Activated CD4-positive, CD25-positive, alpha-beta regulatory T cell treated with anti-CD3 and anti-CD28 coated beads, Interleukin-2, amount 50 U/mL, for 24 hours (primary cell): ENCODE results near the gene KIRREL3.
"Not testable (repeated sequence)": the region's sequence is repeated elsewhere in the genome, so short reads cannot be mapped to it uniquely, and the experiment has no call there.

ENCODE experiments used
- ATAC-seq, 2 donors: fragments of 150-1000 bp; cut with Tn5 transposase; one replicate each; pipeline ENCODE4 v1.10.0; 2021; ENCODE audit warnings: mild to moderate bottlenecking in 1 of 2, moderate library complexity in 1 of 2

KIRREL3 gene

DNA sequence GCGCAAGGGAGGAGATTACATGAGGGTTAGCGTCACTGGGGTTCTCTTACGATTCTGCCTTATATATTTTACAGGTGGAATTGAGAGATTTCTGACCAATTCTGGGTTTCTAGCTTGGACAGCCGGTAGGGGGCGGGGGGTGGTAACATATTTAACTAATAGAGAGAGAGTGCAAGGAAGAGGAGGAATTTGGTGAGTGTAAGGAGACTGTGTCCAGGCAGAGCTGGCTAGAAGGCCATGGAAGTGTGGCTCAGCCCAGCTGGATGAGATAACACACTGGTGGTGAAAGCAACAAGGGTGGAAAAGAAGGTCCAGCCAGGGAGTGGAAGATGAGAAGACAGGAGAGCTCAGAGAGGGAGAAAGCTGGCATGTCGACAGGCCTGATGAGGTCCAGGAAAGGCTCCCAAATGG lies 588.6 kb downstream of the KIRREL3 start:
- no peak for ATAC-seq

DNA sequence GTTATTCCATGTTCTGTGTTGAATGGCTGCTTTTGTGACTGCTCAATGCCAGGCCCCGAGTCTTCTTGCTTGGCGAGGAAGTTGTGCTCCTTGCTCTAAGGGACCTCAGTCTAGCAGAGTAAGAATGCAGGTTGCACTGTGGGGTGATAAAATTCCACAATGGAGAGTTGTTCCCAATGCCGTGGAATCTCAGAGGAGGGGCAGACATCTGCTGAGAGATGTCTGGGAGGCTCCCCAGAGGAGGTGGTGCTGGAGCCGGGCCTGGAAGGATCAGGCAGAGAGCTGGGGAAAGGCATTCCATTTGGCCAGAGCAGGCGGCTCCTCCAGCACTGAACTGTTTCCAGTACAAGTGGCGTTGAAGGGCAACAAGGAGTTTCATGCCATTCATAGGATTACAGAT lies 589.9 kb downstream of the KIRREL3 start:
- ATAC-seq, result no peak

DNA sequence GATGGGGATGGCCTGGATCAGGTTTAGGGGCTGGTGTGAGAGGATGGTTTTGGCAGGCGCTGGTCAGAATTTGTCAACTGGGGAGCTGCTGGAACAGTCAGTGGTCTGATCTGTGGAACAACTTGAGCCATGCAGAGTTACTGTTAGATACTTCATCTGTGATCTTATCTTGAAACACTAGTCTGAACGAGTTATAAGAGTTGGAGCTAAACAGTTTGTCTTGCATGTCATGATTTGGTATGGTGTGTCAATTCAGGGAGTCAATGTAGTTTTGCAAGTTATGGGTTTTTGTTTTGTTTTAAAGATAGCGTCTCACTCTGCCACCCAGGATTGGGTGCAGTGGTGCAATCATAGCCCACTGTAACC lies 591.0 kb downstream of the KIRREL3 start:
- no peak for ATAC-seq

DNA sequence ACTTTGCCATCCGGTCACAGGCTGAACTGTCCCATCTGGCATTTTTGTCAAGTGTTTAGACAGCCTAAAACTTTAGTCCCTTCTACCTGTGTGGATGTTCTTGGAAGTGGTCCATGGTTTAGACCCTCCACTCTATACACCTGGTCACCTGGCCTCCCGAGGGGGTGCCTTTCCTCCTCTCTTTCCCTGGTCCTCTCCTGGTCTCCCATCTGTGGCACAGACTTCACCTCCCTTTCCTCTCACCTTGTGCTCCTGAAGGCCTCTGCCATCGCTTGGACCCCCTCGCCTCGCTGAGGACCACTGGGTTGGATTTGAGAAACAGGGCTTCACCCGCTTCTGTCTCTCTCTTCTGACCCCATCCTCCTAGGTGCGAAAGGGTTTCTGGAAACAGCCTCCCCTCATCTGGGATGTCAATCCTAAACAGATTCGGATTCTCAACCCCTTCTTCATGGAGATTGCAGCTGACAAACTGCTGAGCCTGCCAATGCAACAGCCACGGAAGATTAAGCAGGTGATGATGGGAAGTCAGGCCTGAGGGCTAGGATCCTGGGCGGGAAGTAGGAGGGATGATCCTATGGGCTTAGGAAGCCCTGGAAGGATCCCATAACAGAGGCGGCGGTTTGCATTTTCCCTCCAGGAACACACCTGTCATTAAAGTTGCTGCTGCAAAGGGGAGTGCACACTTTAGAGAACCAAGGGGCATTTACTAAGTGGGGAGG lies 591.5 kb downstream of the KIRREL3 start:
- ATAC-seq, result no peak

DNA sequence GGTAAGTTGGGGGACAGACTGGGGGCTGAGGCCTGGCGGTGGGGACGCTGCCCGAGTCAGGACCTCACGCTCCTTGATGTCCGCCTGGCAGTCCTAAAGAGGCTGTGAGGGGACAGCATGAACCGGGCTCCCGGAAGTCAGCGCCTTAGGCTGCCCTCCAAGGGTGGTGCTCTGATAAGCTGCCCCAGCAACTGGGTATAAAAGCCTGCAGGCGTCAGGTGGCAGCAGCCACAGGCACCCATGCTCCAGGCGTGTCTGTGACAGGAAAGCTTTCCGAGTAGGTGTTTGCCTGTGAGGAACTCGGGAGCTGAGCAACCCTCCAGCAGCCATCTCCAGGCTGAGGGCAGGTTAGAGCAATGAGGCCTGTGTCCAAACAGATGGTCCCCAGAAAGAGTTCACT lies 592.1 kb downstream of the KIRREL3 start:
- ATAC-seq, result no peak

DNA sequence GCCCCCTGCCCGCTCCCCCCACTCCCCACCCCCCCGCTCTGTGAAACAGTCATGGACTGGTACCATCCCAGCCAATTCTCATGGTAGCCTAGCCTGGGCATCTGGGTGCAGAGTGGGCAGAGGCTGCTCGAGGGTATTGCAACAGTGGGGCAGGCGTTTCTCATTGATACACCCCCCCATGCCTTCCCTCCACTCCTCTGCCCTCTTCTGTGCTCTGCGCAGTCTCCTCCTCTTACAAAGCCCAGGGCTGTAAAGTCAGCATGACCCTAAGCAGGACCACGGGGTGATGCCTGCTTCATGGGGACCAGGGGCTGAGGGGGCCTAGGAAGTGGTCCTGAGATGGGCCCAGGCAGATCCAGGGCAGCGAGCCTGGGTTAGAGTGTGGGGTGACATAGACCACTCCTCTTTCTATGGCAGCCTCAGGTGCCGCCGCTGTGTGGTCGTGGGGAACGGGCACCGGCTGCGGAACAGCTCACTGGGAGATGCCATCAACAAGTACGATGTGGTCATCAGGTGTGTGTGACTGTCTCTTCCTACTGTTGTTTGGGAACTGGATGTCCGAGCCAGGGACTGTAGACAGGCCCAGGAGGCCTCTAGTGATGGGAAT lies 592.8 kb downstream of the KIRREL3 start:
- ATAC-seq, result no peak

DNA sequence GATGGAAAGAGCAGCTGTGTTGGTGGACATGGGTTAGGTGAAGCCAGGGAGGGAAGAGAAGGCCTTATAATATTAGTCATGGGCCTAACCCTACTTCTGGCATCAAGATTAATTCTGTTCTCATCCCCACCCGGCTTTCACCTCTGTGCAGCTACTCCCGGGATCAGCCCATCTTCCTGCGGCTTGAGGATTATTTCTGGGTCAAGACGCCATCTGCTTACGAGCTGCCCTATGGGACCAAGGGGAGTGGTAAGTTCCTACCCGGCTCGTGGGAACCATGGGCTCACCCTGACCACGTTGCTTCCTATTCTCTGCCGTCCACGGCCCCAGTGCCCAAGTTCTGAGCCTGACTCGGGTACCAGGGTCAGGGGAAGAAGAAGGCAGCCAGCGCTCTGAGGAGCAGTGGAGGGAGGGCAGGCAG lies 593.5 kb downstream of the KIRREL3 start:
- no peak for ATAC-seq

DNA sequence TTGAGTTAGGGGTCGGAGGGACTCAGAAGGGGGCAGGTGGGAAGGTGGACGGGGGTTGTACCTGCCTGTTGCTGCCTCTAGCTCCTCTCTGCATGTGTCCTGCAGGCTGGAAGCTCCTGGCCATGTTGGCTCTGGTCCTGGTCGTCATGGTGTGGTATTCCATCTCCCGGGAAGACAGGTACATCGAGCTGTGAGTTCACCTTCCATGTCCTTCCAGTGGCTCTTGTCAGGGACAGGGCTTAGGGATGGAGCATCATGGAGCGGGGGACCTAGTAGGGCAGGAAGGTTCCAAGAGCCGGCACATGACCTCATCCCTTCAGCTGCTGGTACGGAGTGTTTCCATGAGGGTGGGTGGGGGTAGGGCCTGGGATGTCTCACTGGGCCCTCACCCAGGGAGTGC lies 594.2 kb downstream of the KIRREL3 start:
- no peak for ATAC-seq

DNA sequence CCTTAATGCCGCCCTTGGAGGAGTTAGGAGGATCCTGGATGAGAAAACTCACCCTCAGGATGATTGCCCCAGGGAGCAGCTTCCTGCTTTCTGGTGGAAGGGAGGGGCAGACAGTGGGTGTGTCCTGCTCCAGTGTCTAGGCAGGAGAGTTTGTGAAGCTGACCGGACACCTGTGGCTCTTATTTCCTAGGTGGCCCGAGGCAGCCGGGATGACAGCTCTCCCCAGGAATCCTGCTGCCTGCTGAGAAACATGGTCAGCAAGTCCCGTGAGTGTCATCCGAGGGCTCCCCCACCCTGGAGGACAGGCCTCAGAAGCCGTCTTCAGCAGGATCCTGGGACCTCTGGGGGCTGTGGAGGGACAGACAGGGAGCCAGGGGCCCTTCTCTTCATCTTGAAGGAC lies 594.7 kb downstream of the KIRREL3 start:
- ATAC-seq, result no peak

DNA sequence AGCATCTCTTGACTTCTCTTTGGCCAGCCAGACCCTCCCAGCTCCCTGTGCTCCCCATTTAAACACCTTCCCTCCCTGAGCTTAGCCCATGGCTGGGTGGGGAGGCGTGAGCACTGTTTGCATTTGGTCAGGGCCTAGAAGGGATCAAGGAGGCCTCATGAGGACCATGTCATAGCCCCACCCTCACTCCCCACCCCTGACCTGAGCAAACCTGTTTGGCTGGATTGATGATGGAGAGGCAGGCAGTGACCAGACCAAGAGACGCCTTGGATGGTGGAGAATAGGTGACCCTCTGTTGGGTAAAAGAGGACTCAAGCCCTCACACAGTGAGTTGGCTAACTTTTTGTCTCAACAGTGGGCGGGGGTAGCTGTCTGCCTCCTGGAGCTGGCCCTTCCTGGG lies 595.2 kb downstream of the KIRREL3 start:
- no peak for ATAC-seq

DNA sequence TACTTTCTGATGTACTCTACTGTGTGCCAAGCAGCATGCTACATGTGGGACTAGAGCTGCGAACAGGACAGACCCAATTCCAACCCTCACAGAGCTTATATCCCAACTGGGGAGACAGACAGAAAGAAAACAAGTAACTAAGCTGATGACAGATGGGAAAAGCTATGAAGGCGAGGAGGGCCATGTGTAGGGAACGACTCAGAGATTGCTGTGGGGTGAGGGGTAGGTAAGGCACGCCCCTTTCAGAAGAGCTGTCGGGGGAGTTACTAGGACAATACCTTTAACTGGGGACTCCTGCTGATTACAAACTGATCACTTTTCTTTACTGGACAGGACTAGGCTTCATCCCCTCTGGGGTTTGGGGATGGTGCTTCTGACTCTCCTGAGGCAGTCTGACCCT lies 596.2 kb downstream of the KIRREL3 start:
- no peak for ATAC-seq

DNA sequence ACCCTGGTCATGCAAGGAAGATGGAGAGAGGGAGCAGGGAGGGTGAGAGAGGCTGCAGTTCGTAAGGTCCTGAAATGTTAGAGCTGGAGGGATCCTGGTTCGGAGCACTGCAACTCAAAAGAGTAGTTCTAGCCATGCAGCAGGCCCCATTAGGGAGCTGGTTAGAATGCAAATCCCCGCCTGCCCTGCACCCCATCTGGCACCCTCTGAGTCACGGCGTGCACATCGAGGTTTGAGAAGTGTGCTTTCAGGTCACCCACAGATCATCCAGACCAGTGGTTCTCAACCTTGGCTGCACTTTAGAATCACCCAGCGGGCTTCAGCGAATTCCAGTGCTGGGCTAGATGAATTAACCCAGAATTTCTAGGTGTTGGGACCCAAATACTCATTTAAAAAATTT lies 596.9 kb downstream of the KIRREL3 start:
- ATAC-seq, result no peak

DNA sequence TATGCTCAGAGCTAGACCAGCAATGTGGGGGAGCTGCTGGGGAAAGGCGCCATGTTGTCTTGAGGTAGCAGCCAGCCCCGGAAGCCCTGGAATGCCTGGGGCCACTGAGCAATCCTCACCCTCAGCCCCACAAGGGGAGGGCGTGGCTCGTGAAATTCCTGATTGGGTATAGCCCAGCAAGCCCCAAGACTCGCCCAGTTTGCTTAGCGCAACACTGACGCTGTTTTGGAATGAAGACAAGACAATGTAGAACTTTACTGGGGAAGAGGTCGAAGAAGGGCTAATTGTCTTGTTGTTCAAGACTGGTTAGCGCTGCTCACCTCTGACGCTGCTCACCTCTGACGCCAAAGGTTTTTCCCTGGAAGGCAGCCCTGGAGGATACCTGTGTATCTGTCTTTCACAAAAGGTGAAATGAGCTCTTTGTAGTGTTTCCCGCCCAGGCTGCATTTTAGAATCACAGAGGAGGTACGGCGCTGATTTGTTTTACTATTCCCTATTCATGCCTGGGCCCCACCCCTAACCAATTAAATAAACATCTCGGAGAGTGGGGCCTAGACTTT lies 597.5 kb downstream of the KIRREL3 start:
- no peak for ATAC-seq

DNA sequence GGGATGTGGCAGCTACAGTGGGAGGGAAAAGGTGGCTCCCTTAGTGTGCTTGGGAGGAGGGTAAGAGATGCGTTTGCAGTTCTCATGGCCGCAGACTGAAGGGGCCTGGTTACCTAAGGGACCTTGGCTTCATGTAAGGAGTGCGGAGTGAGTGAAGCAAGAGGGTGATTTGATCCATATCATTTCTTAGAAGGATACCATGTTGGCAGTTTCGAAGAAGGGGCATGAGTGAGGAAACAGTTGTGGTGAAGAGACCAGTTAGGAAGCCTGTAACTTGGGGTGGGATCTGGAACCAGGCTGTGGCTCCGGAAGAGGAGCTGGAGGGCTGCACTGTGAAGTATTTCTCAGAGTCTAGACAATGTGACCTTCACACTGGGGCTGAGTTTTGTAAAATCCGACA lies 600.1 kb downstream of the KIRREL3 start:
- ATAC-seq, result no peak

DNA sequence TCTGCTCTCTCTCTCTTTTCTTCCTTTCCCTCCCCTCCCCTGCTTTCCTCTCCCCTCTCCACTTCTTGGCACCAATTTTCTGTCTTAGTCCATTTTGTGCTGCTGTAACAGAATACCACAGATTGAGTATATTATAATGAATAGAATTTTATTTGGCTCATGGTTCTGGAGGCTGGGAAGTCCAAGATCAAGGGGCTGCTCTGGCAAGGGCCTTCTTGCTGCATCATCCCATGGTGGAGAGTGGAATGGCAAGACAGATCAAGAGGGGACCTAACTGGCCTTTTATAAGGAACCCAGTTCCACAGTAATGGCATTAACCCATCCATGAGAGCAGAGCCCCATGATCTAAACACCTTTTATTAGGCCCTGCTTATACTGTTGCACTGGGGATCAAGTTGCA lies 600.6 kb downstream of the KIRREL3 start:
- no peak for ATAC-seq

DNA sequence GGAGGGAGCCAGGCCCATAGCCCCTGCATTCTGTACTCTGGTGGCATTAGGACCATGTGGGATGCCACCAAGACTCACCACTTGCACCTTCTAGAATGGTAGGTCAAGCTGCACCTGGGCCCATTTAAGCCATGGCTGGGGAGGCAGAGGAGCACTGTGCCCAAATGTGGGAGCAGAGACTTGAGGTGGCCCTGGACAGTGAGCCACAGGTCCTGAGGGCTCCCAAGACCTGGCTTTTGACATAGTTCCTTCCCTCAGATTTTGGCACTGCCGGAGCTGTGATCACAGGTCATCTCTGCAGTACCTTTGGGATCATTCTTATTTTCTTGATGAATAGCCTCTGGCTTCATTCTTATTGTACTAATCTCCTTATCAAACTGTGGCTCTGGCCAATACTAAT lies 601.8 kb downstream of the KIRREL3 start:
- ATAC-seq, result no peak

DNA sequence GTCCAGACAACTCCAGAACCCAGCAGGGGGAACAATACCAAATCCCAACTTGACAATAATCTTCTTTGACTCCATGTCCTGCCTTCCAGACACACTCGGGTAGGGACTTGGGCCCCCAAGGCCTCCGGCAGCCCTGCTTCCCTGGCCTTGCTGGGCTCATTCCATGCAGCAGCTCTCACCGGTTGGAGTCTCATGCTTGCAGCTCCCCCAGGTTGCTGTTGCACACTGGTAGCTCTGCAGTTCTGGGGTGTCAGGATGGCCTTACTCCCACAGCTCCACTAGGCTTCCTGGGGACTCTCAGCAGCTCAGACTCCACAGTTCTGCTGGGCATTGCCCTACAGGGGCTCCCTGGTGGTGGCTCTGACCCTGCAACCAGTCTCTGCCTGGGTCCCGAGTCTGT lies 602.3 kb downstream of the KIRREL3 start:
- no peak for ATAC-seq

DNA sequence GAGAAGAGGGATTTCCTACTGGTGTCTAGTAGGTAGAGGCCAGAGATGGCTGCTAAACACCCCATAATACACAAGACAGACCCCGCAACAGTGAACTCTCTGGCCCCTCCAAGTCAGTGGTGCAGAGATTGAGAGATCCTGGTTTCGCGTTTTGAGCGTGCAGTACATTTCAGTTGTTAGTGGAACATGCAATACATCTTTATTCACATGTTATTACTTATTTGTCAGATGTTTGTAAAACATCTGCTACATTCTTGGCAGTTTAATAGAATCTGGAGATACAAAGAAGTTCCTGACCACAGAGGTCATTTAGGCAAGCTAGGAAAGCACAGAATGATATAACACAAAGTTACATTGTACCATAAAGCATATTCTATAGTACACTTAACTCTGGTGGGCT lies 603.6 kb downstream of the KIRREL3 start:
- ATAC-seq, result no peak

DNA sequence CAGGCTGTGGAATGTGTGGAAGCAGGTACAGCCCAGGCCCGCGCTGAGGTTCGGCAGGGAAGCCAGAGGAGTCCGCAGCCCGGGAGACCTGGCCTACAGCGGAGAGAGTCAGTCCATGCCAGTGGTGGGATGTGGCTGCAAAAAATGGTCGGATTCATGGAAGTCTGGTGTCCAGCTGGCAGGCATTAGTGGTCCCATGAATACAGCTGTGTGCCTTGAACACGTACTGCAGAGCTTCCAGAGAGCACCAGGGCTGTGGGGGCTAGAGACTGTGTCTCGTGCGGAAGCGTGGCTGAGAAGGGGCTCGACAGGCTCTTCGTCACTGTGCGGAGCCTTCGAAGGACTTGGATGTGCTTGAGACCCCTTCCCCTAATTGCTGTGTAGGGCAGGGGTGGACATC lies 604.3 kb downstream of the KIRREL3 start:
- ATAC-seq, result not testable (repeated sequence)

DNA sequence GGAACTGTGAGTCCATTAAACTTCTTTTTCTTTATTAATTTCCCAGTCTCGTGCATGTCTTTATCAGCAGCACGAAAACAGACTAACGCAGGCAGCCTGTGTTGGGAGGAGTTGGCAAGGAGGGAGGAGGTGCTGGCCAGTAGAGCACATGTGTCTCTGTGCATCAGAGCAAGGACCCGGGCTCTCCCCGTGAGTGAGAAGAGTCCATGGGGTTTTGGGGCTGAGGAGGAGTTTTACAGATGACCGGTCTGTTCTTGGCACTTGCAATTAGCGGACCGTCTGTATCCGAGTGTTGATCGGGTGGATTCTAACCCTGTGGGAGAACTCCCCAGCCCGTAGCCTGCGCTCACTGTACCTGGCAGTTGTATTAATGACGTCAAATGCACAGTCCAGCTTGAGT lies 604.8 kb downstream of the KIRREL3 start:
- ATAC-seq, result not testable (repeated sequence)

DNA sequence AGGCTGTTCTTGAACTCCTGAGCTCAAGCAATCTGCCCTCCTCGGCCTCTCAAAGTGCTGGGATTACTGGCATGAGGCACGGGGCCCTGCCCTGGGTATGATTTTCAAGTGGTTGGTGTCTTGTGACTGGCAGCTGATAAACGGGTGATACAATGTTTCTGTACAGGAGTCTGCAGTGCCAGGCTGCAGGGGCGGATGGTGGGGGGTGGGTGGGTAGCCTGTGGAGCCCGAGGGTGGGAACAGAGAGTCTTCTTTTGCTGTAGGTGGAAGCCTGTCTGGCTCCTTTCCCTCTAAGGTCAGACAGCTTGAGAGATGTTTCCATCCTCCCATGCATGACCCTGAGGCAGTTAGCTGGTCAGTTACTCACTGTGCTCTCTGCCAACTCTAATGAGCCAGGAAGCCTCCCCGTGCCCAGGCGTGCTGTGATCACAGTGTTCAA lies 605.9 kb downstream of the KIRREL3 start:
- ATAC-seq, result not testable (repeated sequence)

DNA sequence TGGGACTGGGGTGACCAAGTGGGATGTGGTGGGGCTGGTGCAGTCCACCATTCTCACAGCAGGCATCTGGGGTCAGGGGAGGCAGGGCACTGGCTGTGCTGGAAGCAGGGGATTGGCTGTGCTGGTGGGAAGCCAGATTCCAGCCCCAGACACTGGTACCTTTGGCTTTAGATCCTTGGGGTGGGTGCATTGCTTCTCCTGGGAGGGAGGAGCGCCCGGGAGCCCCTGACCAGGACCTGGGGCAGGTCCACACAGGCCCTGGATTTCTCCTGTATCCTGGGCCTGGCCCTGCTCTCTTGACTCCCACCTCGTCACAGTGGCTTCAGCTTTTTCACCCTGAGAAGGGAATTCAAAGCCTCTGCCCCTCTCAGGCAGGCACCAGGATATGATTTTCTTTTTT lies 606.5 kb downstream of the KIRREL3 start:
- no peak for ATAC-seq

DNA sequence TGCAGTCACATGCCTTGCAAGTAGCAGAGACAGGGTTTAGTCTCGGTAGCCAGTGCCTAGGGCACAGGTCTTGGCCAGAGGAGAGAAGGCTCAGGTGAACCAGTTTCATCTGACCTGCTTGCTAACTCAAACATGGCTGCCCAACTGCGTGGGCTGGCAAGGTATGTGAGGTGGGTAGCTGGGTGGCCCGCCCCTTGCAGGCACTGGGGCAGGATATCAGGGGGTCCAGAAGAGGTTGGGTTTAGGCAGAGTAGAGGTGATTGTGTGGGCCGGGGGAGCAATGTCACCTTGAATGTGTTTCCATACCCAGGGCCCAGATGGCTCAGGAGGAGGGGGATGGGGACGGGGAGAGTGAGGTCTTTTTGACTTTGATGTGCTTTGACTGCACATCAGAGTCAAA lies 607.4 kb downstream of the KIRREL3 start:
- no peak for ATAC-seq

DNA sequence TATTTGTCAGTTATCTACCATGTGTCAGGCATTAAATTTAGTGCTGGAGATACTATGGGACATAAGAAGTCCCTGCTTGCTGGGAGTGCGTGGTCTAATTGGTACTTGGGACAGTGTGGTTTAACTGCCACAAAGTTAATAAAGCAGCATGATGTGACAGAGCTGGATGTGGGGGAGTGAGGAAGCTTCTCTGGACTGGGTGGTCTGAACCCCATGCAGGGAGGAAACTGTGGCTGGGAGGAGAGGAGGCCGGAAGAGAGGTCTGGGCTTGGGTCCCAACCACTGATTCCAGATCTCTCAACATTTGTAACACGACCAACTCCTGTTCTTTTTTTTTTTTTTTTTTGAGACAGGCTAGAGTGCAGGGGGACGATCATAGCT lies 607.9 kb downstream of the KIRREL3 start:
- no peak for ATAC-seq
